Mucosa of rectum (tissue), 2 donors: ENCODE measurements around the gene FAF2.

Experiments
- H3K27ac ChIP-seq, 2 donors: one replicate each; pipeline ENCODE4 v1.7.0; 2013; ENCODE audit warnings: inconsistent platforms in 2 of 2, low read depth in 2 of 2, low read length in 2 of 2
- H3K27me3 ChIP-seq, 2 donors: one replicate each; pipeline ENCODE4 v1.7.0; 2013; ENCODE audit warnings: low read length in 2 of 2; ENCODE audit not compliant: control insufficient read depth in 2 of 2, insufficient read depth in 2 of 2
- H3K36me3 ChIP-seq, 2 donors: one replicate each; pipeline ENCODE4 v1.7.0; 2013; ENCODE audit warnings: low read length in 2 of 2; ENCODE audit not compliant: control insufficient read depth in 2 of 2, insufficient read depth in 2 of 2
- H3K4me1 ChIP-seq, 2 donors: one replicate each; pipeline ENCODE4 v1.7.0; 2013; ENCODE audit warnings: low read length in 2 of 2, mild to moderate bottlenecking in 1 of 2; ENCODE audit not compliant: control insufficient read depth in 2 of 2, insufficient read depth in 2 of 2
- H3K4me3 ChIP-seq, 2 donors: one replicate each; pipeline ENCODE4 v1.7.0; 2013; ENCODE audit warnings: low read length in 2 of 2
- H3K9ac ChIP-seq, 2 donors: one replicate each; pipeline ENCODE4 v1.7.0; 2013; ENCODE audit warnings: low read length in 2 of 2, low read depth in 1 of 2, mild to moderate bottlenecking in 1 of 2
- H3K9me3 ChIP-seq, 2 donors: one replicate each; pipeline ENCODE4 v1.7.0; 2013; ENCODE audit warnings: low read length in 2 of 2; ENCODE audit not compliant: control insufficient read depth in 2 of 2
- donor health status: healthy.
- donor health status: Normal muscosa, but diverticular disease.

The FAF2 gene

DNA sequence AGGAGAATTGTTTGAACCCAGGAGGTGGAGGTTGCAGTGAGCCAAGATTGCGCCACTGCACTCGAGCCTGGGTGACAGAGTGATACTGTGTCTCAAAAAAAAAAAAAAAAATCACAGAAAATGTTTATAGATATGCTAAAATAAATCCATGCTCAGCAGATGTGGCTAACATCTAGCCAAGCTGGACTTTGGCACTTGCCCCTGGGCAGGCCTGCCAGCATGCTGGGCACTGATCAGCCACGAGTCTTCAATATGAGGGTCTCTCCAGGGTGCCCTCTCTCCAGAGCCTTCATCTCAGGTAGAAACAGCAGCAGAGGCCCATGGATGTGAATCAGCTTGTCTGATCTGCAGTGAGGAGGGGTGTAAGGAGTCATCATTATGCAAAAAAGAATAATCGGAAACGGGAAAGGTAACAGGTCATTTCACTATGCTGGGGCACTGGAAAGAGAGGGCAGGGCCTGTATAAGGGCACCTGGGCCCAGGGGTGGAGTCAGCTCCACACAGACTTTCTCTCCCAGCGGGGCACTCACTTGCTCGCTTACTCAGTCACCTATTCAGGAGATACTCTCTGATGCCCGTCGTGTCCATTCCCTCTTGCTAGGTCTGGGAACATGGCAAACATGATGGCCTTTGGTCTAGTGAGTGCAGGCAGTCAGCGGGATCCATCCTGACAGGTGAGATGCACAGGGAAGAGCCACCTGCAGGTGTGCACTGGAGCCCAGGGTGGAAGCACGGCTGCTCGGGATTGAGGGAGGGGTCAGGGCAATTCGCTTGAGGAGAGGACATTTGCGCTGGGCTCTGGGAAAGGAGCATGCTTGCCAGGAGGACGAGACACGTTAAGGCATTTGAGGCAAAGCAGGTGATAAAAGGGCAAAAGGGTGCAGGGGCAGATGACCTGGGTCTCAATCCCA, 71.9 kb downstream of the FAF2 start:
- no peak overlapping the region for H3K9ac ChIP-seq
- H3K4me1 ChIP-seq: peaks cover 0 to 2% of the 10 kb centered on the region in 2 donors
- no peaks in the 10 kb centered on the region for H3K36me3 ChIP-seq
- no peaks in the 10 kb centered on the region for H3K27me3 ChIP-seq
- H3K27ac ChIP-seq: no peak overlapping the region
- no peak overlapping the region for H3K4me3 ChIP-seq
- H3K9me3 ChIP-seq: no peaks in the 10 kb centered on the region

DNA sequence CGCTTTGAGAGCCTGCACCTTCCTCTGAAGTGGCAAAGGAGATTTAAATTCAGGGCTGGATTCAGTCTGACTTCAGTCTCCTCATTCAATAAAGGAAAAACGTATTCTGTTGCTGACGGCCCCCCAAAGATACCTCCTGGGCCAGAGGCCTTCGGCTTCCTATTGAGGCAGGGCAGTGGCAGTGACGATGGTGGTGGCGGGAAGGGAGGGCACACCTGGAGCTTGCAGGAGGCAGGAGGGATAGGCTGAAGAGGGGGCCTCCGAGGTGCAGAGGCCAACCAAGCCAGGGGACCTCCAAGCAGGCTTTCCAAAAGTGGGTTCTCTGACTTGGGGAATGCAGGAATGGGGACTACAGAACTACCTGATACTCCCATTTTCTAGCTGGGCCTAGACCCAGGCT, 73.1 kb downstream of the FAF2 start:
- Histone ChIP-seq H3K36me3 (no peaks in the 10 kb centered on the region), H3K27me3 (no peaks in the 10 kb centered on the region), H3K9ac (no peak overlapping the region), H3K9me3 (no peaks in the 10 kb centered on the region), H3K27ac (no peak overlapping the region), H3K4me1 (peaks cover 0 to 2% of the 10 kb centered on the region in 2 donors), H3K4me3 (no peak overlapping the region)

DNA sequence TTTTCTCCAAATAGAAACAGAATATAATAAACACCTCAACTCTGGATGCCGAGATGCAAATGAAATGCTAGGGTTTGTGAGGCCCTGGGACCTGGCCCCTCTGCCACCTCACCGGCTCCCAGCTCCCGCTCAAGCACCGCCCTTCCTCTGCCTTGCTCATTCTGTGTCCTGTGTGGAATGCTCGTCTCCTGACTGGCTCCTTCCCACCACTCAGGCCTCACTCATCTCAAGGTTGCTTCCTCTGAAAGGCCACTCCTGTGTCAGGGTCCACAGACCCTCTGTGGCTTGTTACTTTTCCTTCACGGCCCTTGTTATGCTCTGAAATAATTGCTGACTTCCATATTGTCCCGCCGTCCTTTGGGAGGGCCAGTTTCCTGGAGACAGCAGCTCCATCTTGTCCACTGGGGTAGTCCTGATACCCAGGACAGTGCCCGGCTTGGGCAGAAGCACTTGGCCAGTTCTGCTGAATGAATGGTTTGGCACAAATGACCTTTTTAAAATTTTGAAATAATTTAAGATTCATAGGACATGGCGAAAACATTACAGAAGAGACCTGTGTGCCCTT, 73.6 kb downstream of the FAF2 start:
- H3K9me3 ChIP-seq: no peaks in the 10 kb centered on the region
- no peaks in the 10 kb centered on the region for H3K27me3 ChIP-seq
- H3K36me3 ChIP-seq: no peaks in the 10 kb centered on the region
- no peak overlapping the region for H3K27ac ChIP-seq
- H3K4me1 ChIP-seq: peaks cover 0 to 2% of the 10 kb centered on the region in 2 donors
- no peak overlapping the region for H3K4me3 ChIP-seq
- no peak overlapping the region for H3K9ac ChIP-seq

DNA sequence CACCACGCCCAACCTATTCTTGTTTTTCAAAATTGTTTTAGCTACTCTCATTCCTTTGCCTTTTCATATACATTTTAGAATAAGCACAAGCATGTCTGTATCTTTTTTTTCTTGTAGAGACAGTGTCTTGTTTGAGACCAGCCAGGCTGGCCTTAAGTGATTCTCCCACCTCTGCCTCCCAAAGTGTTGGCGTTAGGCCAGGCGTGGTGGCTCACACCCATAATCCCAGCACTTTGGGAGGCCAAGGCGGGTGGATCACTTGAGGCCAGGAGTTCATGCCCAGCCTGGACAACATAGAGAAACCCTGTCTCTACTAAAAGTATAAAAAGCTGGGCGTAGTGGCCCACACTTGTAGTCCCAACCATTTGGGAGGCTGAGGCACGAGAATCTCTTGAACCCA, 76.0 kb downstream of the FAF2 start:
- Histone ChIP-seq H3K9me3 (no peaks in the 10 kb centered on the region), H3K9ac (no peak overlapping the region), H3K27me3 (no peaks in the 10 kb centered on the region), H3K4me1 (peaks cover 0 to 2% of the 10 kb centered on the region in 2 donors), H3K36me3 (peaks cover 14 to 16% of the 10 kb centered on the region in 2 donors), H3K4me3 (no peak overlapping the region), H3K27ac (no peak overlapping the region)

DNA sequence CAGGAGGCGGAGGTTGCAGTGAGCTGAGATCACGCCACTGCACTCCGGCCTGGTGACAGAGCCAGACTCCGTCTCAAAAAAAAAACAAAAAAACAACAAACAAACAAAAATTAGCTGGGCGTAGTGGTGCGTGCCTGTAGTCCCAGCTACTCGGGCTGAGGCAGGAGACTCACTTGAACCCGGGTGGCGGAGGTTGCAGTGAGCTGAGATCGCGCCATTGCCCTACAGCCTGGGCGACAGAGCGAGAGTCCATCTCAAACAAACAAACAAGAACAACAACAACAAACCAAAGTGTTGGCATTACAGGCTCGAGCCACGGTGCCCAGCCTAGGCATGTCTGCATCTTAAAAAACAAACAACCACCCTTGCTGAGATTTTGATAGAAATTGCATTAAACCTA, 76.8 kb downstream of the FAF2 start:
- no peak overlapping the region for H3K9ac ChIP-seq
- H3K27me3 ChIP-seq: no peaks in the 10 kb centered on the region
- peaks cover 20 to 23% of the 10 kb centered on the region in 2 donors for H3K36me3 ChIP-seq
- peaks cover 2 to 4% of the 10 kb centered on the region in 2 donors for H3K4me1 ChIP-seq
- H3K9me3 ChIP-seq: no peaks in the 10 kb centered on the region
- no peak overlapping the region for H3K27ac ChIP-seq
- H3K4me3 ChIP-seq: no peak overlapping the region

DNA sequence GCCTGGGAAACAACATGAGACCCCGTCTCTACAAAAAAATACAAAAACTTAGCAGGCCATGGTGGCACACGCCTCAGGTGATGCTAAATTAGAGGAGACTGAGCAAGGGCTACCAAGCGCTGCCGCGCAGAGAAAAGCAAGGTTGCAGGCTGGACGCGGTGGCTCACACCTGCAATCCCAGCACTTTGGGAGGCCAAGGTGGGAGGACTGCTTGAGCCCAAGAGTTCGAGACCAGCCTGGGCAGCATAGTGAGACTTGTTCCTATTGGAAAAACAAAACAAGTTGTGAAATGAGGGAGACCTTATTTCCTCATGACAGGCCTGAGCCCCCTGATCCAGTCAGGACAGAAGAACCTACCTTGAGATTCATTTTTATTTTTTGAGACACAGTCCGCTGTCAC, 77.5 kb downstream of the FAF2 start:
- Histone ChIP-seq H3K27me3 (no peaks in the 10 kb centered on the region), H3K9me3 (no peaks in the 10 kb centered on the region), H3K36me3 (peaks cover 23 to 27% of the 10 kb centered on the region in 2 donors), H3K4me3 (no peak overlapping the region), H3K4me1 (peaks cover 0 to 6% of the 10 kb centered on the region in 2 donors), H3K9ac (no peak overlapping the region), H3K27ac (no peak overlapping the region)

DNA sequence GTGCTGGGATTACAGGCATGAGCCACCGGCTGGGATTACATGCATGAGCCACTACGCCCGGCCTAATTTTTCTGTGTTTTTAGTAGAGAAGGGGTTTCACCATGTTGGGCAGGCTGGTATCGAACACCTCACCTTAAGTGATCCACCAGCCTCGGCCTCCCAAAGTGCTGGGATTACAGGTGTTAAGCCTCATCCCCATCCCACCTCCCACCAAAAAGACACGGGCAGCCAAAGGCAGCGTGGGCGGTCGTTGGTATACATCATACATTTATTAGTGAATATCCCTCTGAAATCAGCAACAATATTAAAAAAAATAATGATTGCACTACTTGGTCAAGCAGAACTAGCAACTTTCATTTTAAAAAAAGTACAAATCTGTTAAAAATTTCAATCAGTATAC, 78.3 kb downstream of the FAF2 start:
- Histone ChIP-seq H3K36me3 (peaks cover 29 to 33% of the 10 kb centered on the region in 2 donors), H3K4me1 (peaks cover 5 to 13% of the 10 kb centered on the region in 2 donors)

DNA sequence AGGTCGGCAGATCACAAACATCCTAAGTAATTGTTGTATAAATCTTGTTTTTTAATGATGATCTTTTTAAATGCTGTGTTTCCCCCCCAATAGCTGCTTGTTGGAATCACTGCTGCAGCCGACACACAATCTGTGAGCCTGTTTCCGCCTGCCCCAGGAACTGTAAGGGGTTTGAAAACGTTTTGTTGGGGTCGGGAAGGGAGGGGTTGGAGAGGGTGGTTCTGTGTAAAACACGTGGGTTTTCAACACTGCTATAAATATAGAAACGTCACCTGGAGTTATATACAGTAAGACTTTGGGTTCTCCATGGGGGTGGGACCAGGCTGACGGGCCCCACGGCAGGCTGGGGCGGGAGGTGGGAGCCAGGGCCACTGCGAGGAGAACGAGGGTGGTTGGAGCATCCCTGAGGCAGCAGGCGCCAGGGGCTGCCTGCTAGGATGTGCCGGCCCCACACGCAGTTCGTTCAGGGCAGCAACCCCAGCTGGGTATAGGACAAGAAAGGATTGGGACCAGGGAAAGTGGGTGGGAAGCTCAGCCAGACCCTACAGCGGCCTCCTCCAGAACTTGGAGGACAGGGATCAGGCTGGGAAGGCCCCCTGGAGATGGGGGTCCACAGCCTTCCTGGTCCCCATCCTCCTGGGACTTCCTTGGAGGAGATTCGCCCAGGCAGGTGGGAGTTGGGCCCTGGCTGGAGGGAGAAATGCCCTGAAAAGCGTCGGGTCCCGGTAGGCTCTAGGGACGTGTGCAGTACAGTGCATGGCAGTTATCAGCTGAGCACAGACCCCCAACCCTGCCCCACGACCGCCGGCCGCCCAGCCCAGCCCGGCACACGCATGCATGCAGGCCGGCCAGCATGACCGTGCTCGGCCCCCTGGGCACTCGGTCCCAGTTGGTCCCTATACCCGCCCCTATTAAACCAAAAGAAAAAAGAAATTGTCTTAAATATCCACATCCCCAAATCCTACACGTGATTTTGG, 79.3 kb downstream of the FAF2 start:
- Histone ChIP-seq H3K4me1 (peaks cover 5 to 13% of the 10 kb centered on the region in 2 donors), H3K9ac (no peak overlapping the region), H3K27me3 (no peaks in the 10 kb centered on the region), H3K9me3 (no peaks in the 10 kb centered on the region), H3K4me3 (no peak overlapping the region), H3K36me3 (peaks cover 34 to 36% of the 10 kb centered on the region in 2 donors), H3K27ac (no peak overlapping the region)

More for the DNA sequence above, 78.3 kb downstream of the FAF2 start:
- Histone ChIP-seq H3K27ac (no peak overlapping the region), H3K4me3 (no peak overlapping the region), H3K9me3 (no peaks in the 10 kb centered on the region), H3K27me3 (no peaks in the 10 kb centered on the region), H3K9ac (no peak overlapping the region)

DNA sequence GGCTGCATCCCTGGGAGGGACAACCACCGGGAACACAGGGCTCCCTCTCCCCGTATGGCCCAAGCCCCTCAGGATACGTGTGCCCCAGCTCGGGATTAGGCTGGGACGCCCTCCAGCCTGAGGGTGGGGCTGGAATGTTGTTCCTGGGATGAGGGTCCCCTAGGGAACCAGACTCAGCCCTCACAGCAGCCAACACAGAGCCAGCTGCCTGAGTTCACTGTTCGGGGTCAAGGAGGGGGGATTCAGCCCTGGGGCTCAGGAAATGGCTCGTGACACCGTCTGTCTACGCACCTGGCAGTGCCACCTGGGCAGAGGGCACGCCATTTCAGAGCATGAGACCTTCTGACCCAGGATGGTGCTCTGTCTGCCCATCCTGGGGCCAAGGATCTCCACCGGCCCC, 80.1 kb downstream of the FAF2 start:
- Histone ChIP-seq H3K9ac (no peak overlapping the region), H3K9me3 (no peaks in the 10 kb centered on the region), H3K4me3 (no peak overlapping the region), H3K36me3 (peaks cover 34 to 36% of the 10 kb centered on the region in 2 donors), H3K27ac (no peak overlapping the region), H3K27me3 (no peaks in the 10 kb centered on the region), H3K4me1 (peaks cover 12 to 20% of the 10 kb centered on the region in 2 donors)
